ENCODE data around the gene TMEM129.

The TMEM129 gene

GRCh38 chr4:1763550-1764080 lies 42.5 kb upstream of the TMEM129 start:
- Histone ChIP-seq H3K4me1 (ENCODE audit: control insufficient read depth, low read depth, low read length) (peaks cover 14% of the 10 kb centered on the region), H3K27ac (ENCODE audit: low read length) (no peak overlapping the region), H3K36me3 (ENCODE audit: control insufficient read depth, low read depth, low read length) (no peaks in the 10 kb centered on the region), H3K4me3 (ENCODE audit: low read length) (no peak overlapping the region), H3K9ac (ENCODE audit: low read length) (no peak overlapping the region), H3K27me3 (ENCODE audit: control insufficient read depth, insufficient read depth, low read length) (peaks cover 4% of the 10 kb centered on the region), H3K9me3 (ENCODE audit: control insufficient read depth, low read depth, low read length) (no peaks in the 10 kb centered on the region)

- no peaks in the 10 kb centered on the region for H3K27me3 ChIP-seq (ENCODE audit: control insufficient read depth, insufficient read depth, low read length)
- no peak overlapping the region for H3K4me3 ChIP-seq (ENCODE audit: low read length)
- H3K4me1 ChIP-seq (ENCODE audit: control insufficient read depth, low read depth, low read length) = peaks cover 9% of the 10 kb centered on the region
- H3K36me3 ChIP-seq (ENCODE audit: control insufficient read depth, low read depth, low read length) = no peaks in the 10 kb centered on the region
- no peaks in the 10 kb centered on the region for H3K9me3 ChIP-seq (ENCODE audit: control insufficient read depth, low read depth, low read length)
- H3K27ac ChIP-seq (ENCODE audit: low read length) = no peak overlapping the region
- no peak overlapping the region for H3K9ac ChIP-seq (ENCODE audit: low read length)
These were observed 42.0 kb upstream of the TMEM129 start for GRCh38 chr4:1763070-1763549.

GRCh38 chr4:1762264-1763010 lies 41.3 kb upstream of the TMEM129 start:
- H3K4me1 ChIP-seq (ENCODE audit: control insufficient read depth, low read depth, low read length) = peaks cover 8% of the 10 kb centered on the region
- no peaks in the 10 kb centered on the region for H3K36me3 ChIP-seq (ENCODE audit: control insufficient read depth, low read depth, low read length)
- H3K9me3 ChIP-seq (ENCODE audit: control insufficient read depth, low read depth, low read length) = no peaks in the 10 kb centered on the region
- no peaks in the 10 kb centered on the region for H3K27me3 ChIP-seq (ENCODE audit: control insufficient read depth, insufficient read depth, low read length)
- no peak overlapping the region for H3K27ac ChIP-seq (ENCODE audit: low read length)
- no peak overlapping the region for H3K4me3 ChIP-seq (ENCODE audit: low read length)
- H3K9ac ChIP-seq (ENCODE audit: low read length) = no peak overlapping the region

GRCh38 chr4:1761130-1761689 lies 40.1 kb upstream of the TMEM129 start:
- H3K4me1 ChIP-seq (ENCODE audit: control insufficient read depth, low read depth, low read length) = peaks cover 4% of the 10 kb centered on the region
- no peaks in the 10 kb centered on the region for H3K36me3 ChIP-seq (ENCODE audit: control insufficient read depth, low read depth, low read length)
- no peaks in the 10 kb centered on the region for H3K27me3 ChIP-seq (ENCODE audit: control insufficient read depth, insufficient read depth, low read length)
- H3K4me3 ChIP-seq (ENCODE audit: low read length) = no peak overlapping the region
- no peaks in the 10 kb centered on the region for H3K9me3 ChIP-seq (ENCODE audit: control insufficient read depth, low read depth, low read length)
- H3K9ac ChIP-seq (ENCODE audit: low read length) = no peak overlapping the region
- no peak overlapping the region for H3K27ac ChIP-seq (ENCODE audit: low read length)

GRCh38 chr4:1760521-1761071 lies 39.5 kb upstream of the TMEM129 start:
- Histone ChIP-seq H3K9me3 (ENCODE audit: control insufficient read depth, low read depth, low read length) (no peaks in the 10 kb centered on the region), H3K4me1 (ENCODE audit: control insufficient read depth, low read depth, low read length) (no peaks in the 10 kb centered on the region), H3K36me3 (ENCODE audit: control insufficient read depth, low read depth, low read length) (no peaks in the 10 kb centered on the region)

GRCh38 chr4:1759818-1760223 lies 38.7 kb upstream of the TMEM129 start:
- Histone ChIP-seq H3K4me1 (ENCODE audit: control insufficient read depth, low read depth, low read length) (no peaks in the 10 kb centered on the region), H3K27me3 (ENCODE audit: control insufficient read depth, insufficient read depth, low read length) (no peaks in the 10 kb centered on the region), H3K4me3 (ENCODE audit: low read length) (no peak overlapping the region), H3K27ac (ENCODE audit: low read length) (no peak overlapping the region), H3K9me3 (ENCODE audit: control insufficient read depth, low read depth, low read length) (no peaks in the 10 kb centered on the region), H3K36me3 (ENCODE audit: control insufficient read depth, low read depth, low read length) (no peaks in the 10 kb centered on the region), H3K9ac (ENCODE audit: low read length) (no peak overlapping the region)

More at GRCh38 chr4:1760521-1761071, 39.5 kb upstream of the TMEM129 start:
- Histone ChIP-seq H3K9ac (ENCODE audit: low read length) (no peak overlapping the region), H3K27me3 (ENCODE audit: control insufficient read depth, insufficient read depth, low read length) (no peaks in the 10 kb centered on the region), H3K27ac (ENCODE audit: low read length) (no peak overlapping the region), H3K4me3 (ENCODE audit: low read length) (no peak overlapping the region)

GRCh38 chr4:1759170-1759817 lies 38.2 kb upstream of the TMEM129 start:
- Histone ChIP-seq H3K27ac (ENCODE audit: low read length) (no peak overlapping the region), H3K9me3 (ENCODE audit: control insufficient read depth, low read depth, low read length) (no peaks in the 10 kb centered on the region), H3K36me3 (ENCODE audit: control insufficient read depth, low read depth, low read length) (no peaks in the 10 kb centered on the region), H3K27me3 (ENCODE audit: control insufficient read depth, insufficient read depth, low read length) (no peaks in the 10 kb centered on the region), H3K4me3 (ENCODE audit: low read length) (no peak overlapping the region), H3K4me1 (ENCODE audit: control insufficient read depth, low read depth, low read length) (no peaks in the 10 kb centered on the region), H3K9ac (ENCODE audit: low read length) (no peak overlapping the region)

GRCh38 chr4:1758306-1759121 lies 37.4 kb upstream of the TMEM129 start:
- Histone ChIP-seq H3K36me3 (ENCODE audit: control insufficient read depth, low read depth, low read length) (no peaks in the 10 kb centered on the region), H3K4me1 (ENCODE audit: control insufficient read depth, low read depth, low read length) (no peaks in the 10 kb centered on the region), H3K9ac (ENCODE audit: low read length) (no peak overlapping the region), H3K27ac (ENCODE audit: low read length) (no peak overlapping the region), H3K4me3 (ENCODE audit: low read length) (no peak overlapping the region), H3K9me3 (ENCODE audit: control insufficient read depth, low read depth, low read length) (no peaks in the 10 kb centered on the region), H3K27me3 (ENCODE audit: control insufficient read depth, insufficient read depth, low read length) (no peaks in the 10 kb centered on the region)

- H3K9me3 ChIP-seq (ENCODE audit: control insufficient read depth, low read depth, low read length) = no peaks in the 10 kb centered on the region
- H3K9ac ChIP-seq (ENCODE audit: low read length) = no peak overlapping the region
- no peaks in the 10 kb centered on the region for H3K27me3 ChIP-seq (ENCODE audit: control insufficient read depth, insufficient read depth, low read length)
- H3K4me1 ChIP-seq (ENCODE audit: control insufficient read depth, low read depth, low read length) = no peaks in the 10 kb centered on the region
- H3K36me3 ChIP-seq (ENCODE audit: control insufficient read depth, low read depth, low read length) = no peaks in the 10 kb centered on the region
- H3K27ac ChIP-seq (ENCODE audit: low read length) = no peak overlapping the region
- H3K4me3 ChIP-seq (ENCODE audit: low read length) = no peak overlapping the region
These were observed 36.7 kb upstream of the TMEM129 start for GRCh38 chr4:1757836-1758235.

GRCh38 chr4:1756893-1757779 lies 36.0 kb upstream of the TMEM129 start:
- H3K9me3 ChIP-seq (ENCODE audit: control insufficient read depth, low read depth, low read length) = no peaks in the 10 kb centered on the region
- H3K27ac ChIP-seq (ENCODE audit: low read length) = no peak overlapping the region
- no peak overlapping the region for H3K4me3 ChIP-seq (ENCODE audit: low read length)
- H3K4me1 ChIP-seq (ENCODE audit: control insufficient read depth, low read depth, low read length) = no peaks in the 10 kb centered on the region
- no peaks in the 10 kb centered on the region for H3K27me3 ChIP-seq (ENCODE audit: control insufficient read depth, insufficient read depth, low read length)
- H3K36me3 ChIP-seq (ENCODE audit: control insufficient read depth, low read depth, low read length) = no peaks in the 10 kb centered on the region
- H3K9ac ChIP-seq (ENCODE audit: low read length) = no peak overlapping the region

Data from iPS-18a (cell line).